Measurements from ENCODE around the gene DENND1A. TPM values are rescaled to one million over a fixed set of nuclear protein-coding genes. Genes with fewer than 3 reads are reported as not detected.

Gene DENND1A
- total RNA-seq, 6 experiments from 2014 or later = 13.9 to 22.6 (median 16.3) TPM

GRCh38 chr9:123834889-123835562 is 94.9 kb downstream of the DENND1A start:
- Histone ChIP-seq H3K27me3 (no peaks in the 10 kb centered on the region), H3K9me3 (no peaks in the 10 kb centered on the region), H3K36me3 (no peaks in the 10 kb centered on the region), H3K4me1 (no peaks in the 10 kb centered on the region), H3K4me3 (no peak overlapping the region), H3K27ac (peak overlapping the region in 1 of 3 donors; percentile 6)
- 40% methylated on average over 6 of the region's 7 CpGs for WGBS (ENCODE audit: insufficient coverage, low coverage, low lambda C conversion rate, missing lambda C conversion rate)
- intact Hi-C loops (cut with DNase I) = no loop called here
- TF ChIP-seq POLR2A (IDR thresholded peaks at IDR 0.05) (no peak), CTCF (IDR thresholded peaks at IDR 0.05) (no peak)
- ATAC-seq (peak; percentile 55 to 73 (median 64)), DNase-seq (no peak)

GRCh38 chr9:123834218-123834888 is 95.6 kb downstream of the DENND1A start:
- 67% methylated on average over 7 of the region's 7 CpGs for WGBS (ENCODE audit: insufficient coverage, low coverage, low lambda C conversion rate, missing lambda C conversion rate)
- H3K4me1 ChIP-seq = no peaks in the 10 kb centered on the region
- intact Hi-C loops (cut with DNase I) = no loop called here
- H3K4me3 ChIP-seq = no peak overlapping the region
- H3K27me3 ChIP-seq = no peaks in the 10 kb centered on the region
- peaks cover 0 to under 1% (median 0%) of the 10 kb centered on the region in 4 donors for H3K9me3 ChIP-seq
- peak overlapping the region in 1 of 3 donors; percentile 6 for H3K27ac ChIP-seq
- no peaks in the 10 kb centered on the region for H3K36me3 ChIP-seq
- DNase-seq (no peak), ATAC-seq (no peak)
- no peak for TF ChIP-seq CTCF (IDR thresholded peaks at IDR 0.05)
- no peak for TF ChIP-seq POLR2A (IDR thresholded peaks at IDR 0.05)

- H3K36me3 ChIP-seq = no peaks in the 10 kb centered on the region
- ATAC-seq (no peak), DNase-seq (no peak)
- H3K27me3 ChIP-seq = no peaks in the 10 kb centered on the region
- no peak overlapping the region for H3K4me3 ChIP-seq
- no peak overlapping the region for H3K27ac ChIP-seq
- no peaks in the 10 kb centered on the region for H3K4me1 ChIP-seq
- intact Hi-C loops (cut with DNase I) = no loop called here
- WGBS (ENCODE audit: insufficient coverage, low coverage, low lambda C conversion rate, missing lambda C conversion rate) = 80% methylated on average over 8 of the region's 8 CpGs
- TF ChIP-seq CTCF (IDR thresholded peaks at IDR 0.05) = no peak
- no peak for TF ChIP-seq POLR2A (IDR thresholded peaks at IDR 0.05)
- H3K9me3 ChIP-seq = peaks cover 0 to 10% (median 6%) of the 10 kb centered on the region in 4 donors
Measured at GRCh38 chr9:123832858-123833650, 96.9 kb downstream of the DENND1A start.

- DNase-seq (no peak), ATAC-seq (no peak)
- Histone ChIP-seq H3K36me3 (no peaks in the 10 kb centered on the region), H3K4me3 (no peak overlapping the region), H3K4me1 (no peaks in the 10 kb centered on the region), H3K9me3 (peaks cover 0 to 13% (median 6%) of the 10 kb centered on the region in 4 donors), H3K27ac (no peak overlapping the region), H3K27me3 (no peaks in the 10 kb centered on the region)
- intact Hi-C loops (cut with DNase I) = no loop called here
- no peak for TF ChIP-seq POLR2A (IDR thresholded peaks at IDR 0.05)
- TF ChIP-seq CTCF (IDR thresholded peaks at IDR 0.05) = no peak
Measured at GRCh38 chr9:123832176-123832575, 97.8 kb downstream of the DENND1A start.

Measured in right lobe of liver (tissue), 6 donors.